GM19397 (cell line): ENCODE results near the gene ABHD12.

ENCODE experiments used
- ATAC-seq: cut with Tn5 transposase; IDR thresholded peaks from one replicate; pipeline ENCODE4 v1.9.1; 2021; ENCODE audit warnings: mild to moderate bottlenecking, moderate library complexity; ENCODE audit not compliant: unreplicated experiment

The ABHD12 gene

DNA sequence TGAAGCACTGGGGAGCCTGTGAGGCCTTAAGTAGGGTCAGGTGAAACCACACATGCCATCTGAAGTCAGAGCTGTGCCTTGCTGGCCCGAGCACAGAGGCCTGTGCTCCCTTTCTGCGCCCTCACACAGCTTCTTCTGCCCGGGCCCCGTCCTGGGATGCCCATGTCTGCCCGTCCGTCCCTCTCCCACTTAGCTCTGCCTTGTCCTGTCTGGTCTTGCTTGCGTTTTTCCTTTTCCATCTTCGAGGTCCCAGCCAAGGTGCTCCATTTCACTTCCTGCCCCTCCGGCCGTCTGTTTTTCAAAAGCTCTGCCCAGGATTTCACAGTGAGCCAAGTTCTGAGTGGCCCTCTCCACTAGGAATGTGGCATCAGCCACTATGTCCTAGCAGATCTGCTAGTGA is 97.1 kb downstream of the ABHD12 start:
- no peak for ATAC-seq

DNA sequence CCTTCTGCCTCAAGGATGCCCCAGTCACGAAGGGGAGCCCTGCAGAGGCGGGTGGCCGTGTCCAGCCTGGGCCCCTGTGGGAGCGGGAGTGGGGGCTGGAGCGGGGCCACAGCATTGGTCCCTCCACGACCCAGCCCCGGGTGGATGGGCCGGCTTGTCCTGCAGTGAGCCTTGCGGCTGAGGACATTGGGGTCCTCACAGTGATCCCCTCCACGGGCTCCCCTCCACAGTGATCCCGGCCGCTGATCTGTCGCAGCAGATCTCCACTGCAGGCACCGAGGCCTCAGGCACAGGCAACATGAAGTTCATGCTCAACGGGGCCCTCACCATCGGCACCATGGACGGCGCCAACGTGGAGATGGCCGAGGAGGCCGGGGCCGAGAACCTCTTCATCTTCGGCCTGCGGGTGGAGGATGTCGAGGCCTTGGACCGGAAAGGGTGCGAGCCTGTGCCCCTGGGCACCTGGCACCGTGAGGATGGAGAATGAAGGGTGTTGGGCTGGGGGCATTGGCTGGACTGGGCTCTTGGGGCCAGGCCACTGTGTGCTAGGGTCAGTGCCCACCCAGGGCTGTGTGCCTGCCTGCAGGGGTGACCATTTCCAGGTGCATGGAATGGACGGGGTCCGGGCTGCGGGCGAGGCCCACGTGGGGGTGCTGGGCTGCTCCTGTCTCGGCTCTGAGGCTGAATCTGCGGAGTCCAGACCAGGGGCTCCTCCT is 98.3 kb downstream of the ABHD12 start:
- ATAC-seq, result no peak

DNA sequence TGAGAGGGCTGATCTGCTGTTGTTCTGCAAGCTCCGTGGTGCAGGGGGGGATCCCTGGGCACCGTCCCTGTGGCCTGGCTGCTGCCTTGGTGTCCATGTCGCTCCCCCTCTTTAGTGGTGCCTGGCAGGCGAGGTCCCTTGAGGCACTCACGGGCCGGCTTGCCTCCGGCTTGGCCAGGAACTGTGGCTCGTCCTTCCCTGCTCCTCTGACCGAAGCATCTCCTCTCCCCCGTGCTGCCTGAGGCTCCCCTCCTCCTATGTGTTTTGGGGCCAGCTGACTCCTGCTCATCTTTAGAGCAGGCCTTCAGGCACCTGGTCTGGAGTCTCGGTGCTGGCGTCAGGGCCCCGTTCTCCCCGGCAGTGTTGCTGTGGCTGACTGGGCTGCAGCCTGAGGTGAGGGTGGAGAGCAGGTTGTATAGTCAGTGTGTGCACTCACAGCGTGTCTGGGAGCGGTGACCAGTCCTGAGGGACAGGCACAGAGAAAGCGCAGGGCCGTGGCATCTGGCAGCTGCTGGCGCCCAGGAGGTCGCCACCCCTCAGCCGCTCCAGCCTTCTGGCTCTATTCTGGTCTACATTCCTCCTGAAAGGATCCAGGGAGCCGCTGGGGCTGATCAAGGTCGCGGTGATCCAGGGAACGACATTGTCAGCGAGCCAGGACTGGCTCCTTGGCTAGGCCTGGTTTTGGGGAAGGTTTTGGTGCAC is 99.1 kb downstream of the ABHD12 start:
- no peak for ATAC-seq

DNA sequence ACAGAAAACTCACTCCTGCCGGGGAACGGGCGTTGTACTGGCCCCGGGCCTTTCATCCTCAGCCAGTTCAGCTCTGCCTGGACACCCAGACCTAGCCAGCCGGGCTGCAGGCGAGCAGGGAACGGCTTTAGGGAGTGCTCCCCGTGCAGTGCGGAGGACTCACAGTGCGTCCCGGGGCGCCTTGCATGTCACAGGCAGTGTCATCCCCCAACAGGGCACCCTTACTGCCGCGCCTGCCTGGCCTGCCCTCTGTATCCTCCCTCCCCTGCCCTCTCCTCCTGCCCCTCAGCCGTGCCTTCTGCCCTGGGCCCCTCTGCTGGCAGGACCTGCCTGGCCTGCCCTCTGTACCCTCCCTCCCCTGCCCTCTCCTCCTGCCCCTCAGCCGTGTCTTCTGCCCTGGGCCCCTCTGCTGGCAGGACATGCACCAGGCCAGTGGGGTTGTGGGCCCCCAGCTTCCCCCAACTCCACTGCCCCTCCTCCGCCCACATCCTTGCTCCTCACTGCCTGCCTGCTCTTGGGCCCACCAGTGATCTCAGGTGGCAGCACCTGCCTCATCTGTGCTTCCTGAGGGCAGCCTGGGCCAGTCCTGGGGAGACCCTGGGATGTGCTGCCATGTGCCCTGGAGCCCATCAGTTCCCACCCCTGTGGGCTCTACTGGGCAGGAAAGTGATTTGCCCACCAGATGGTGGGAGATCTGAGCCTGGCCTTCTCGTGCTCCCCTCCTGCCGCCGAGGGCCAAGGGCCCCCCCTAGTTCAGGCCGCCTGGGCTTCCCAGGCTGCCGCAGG is 99.8 kb downstream of the ABHD12 start:
- no peak for ATAC-seq

DNA sequence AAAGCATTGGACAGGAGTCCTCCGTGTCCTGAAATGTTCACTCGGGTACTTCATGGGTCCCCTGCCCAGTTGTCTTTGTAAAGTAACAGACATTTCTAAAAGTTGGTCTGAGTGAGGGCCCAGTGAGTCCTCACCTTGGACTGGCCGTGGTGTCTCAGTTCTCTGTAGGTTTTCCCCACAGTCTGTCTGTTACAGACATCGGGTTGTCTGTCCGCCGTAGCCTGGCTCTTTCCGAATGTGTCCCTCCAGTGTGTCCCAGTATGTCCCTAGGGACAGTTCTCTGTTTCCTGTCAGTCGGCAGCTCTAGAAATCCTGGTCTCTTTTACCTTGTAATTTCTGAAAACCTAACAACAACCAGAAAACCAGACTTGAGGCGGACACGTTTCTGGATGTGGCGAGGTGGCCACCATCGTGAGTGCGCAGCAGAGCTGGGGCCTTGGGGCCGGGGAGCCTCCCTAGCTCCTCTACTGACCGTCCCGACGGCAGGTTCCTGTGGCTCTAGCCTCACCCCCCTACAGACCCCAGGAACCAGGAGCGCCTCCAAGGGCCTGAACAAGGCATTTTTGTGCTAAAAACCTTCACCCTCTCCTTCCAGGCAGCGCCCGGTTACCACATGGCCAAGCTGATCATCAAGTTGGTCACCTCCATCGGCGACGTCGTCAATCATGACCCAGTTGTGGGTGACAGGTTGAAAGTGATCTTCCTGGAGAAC is 100.6 kb downstream of the ABHD12 start:
- no peak for ATAC-seq

DNA sequence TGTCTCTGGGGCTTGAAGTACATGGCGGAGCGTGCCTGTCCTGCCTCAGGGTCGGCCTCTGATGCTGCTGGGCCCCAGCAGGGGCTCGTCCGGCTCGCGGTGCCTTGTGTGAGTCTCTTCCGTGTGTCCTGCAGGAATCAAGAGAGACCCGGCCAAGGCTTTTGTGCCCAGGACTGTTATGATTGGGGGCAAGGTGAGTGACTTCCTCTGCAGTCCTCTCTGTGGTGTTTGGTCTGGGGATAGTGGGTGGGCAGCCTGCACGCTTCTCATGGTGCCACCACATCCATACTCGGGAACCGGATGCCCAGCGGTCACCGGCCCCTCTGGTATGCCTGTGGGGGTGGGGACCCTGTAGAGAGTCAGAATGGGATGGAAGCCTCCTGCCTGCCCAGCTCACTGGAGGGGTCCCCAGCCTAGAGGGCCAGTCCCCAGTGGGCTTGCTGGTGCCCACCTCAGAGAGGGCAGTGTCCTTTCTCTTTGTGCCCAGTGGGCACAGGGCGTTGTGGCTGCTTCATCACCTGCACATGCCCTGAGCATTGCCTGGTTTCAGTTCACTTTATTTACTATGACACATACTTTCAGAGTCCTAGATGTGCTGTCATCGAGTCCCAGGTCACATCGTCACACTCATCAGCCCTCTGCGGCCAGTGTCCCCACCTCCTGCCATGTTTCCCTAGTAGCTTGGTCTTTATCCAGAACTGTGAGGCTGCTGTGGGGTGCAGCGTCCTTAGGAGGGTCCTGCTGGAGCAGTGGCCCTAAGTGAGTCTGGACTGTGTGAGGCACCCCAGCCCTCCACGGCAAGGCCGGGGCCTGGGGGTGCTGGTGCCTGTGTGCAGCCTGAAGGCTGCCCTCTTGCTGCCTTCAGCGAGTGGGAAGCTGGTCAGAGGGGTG is 102.1 kb downstream of the ABHD12 start:
- ATAC-seq, result peak; percentile 82

DNA sequence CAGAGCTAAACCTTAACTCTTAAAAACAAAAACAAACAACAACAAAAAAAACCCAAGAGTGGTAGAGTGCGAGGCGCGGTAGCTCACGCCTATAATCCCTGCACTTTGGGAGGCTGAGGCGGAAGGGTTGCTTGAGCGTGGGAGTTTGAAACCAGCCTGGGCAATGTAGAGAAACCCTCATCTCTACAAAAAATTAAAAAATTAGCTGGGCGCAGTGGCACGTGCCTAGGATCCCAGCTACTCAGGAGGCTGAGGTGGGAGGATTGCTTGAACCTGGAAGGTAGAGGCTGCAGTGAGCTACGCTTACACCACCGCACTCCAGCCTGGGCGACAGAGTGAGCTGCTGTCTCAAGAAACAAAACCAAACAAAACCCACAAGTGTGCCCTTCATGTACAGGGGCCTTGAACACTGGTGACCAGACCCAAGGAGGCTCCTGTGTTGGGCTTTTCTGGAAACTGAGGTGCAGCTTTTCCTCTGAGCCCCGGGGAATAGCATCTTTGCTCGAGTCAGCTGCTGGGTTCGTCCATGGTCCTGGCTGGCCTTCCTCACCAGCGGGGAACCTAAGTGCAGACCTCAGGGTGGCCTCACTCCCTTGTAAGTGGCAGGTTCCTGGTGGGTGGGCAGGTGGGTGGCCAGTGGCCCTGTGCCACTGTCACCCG is 102.9 kb downstream of the ABHD12 start:
- no peak for ATAC-seq

DNA sequence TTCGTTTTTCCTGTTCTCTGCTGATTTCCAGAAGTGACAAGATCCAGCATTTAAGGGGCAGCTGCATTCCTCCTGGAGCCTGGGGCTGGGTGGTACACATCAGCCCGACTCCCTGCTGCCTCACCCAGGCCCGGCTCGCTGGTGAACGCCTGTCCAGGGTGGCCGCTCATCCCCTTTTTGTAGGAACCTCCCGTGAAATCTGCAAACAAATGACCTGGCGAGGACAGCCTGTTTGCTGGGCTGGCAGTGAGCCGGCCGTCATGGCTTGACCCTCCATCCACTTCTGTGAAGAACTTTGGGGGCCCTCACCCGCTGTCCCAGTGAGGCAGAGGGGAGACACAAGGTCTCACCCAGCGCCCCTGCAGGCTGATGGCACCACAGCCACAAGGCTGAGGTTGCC is 103.7 kb downstream of the ABHD12 start:
- no peak for ATAC-seq

DNA sequence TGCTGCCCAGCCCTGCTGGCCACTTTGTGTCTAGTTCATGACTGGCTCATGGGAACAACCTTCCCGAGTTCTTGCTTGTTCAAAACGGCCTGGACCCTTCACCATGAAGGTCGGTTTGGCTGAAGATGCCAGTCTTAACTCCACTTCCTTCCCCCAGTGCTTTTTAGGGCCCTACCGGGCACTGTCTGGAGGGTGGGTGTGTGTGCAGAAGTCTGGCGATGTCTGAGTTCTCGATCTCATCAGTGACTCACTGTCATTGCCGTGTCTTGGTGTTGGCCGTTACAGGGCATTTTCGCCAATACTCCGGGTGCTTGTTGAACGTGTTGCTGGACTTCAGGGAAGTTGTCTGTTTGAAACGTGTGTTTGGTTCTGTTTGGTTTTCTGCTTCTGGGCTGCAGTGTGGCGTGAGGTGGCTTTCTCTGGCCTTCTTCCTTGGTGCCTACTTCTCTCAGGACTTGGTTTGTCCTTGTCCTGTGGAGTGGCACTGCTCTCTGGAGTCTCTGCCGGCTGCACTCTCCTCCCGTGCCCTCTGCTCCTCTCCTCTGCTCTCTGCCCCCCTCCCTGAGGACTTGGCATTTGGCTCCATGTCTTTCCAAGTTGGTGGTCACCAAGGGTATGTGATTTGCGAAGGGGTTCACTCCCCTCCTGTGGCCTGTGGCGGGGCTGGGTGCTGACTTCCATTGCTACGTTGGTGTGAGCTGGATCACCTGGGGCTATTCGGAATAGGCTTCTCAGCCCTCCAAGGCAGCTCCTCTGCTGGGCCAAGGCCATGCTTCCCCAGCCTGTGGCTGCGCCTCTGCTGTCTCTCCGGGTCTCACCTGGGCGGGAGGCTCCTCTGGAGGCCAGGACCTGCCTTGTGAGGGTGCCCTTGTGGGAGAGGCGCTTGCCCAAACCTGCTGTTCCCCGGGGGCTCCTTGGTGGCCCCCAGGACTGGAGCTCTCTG is 104.5 kb downstream of the ABHD12 start:
- no peak for ATAC-seq

DNA sequence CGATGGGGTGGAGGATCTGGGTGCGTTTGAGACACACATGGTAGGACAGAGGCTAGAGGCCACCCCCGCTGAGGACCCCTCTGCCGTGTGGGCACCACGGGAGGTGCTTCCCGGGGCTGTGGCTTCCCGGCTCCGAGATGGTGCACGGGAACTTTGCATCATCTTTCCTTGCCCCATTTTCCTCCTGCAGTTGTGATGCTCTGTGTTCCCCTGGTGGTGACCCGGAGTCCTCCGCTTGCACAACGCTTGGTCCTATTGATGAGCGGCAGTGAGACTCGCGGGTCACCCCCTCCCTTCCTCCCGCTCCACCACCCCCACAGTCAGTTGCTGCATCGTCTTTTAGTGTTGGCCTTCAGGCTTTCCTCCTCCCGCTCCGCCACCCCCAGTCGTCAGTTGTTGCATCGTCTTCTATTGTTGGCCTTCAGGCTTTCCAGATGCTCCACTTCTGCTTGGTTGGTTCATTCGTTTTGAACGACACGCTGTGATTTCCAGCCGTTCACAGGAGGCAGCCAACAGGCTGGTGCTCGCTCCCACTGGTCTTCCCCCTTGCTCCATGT is 105.5 kb downstream of the ABHD12 start:
- ATAC-seq, result no peak

DNA sequence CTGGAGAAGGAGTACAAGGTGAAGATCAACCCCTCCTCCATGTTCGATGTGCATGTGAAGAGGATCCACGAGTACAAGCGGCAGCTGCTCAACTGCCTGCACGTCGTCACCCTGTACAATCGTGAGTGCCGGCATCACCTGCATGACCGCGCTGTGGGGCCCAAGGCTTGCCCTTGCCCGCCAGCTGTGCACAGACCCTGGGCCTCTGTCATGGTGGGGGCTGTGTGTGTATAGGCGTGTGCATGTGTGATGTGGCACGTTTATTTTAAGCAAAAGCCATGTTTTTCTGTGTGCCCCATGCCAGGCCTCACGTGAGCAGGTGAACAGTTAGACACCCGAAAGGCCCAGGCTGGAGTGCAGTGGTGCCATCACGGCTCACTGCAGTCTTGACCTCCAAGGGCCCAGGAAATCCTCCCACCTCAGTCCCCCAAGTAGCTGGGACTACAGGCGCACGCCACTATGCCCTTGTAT is 106.5 kb downstream of the ABHD12 start:
- ATAC-seq, result no peak

DNA sequence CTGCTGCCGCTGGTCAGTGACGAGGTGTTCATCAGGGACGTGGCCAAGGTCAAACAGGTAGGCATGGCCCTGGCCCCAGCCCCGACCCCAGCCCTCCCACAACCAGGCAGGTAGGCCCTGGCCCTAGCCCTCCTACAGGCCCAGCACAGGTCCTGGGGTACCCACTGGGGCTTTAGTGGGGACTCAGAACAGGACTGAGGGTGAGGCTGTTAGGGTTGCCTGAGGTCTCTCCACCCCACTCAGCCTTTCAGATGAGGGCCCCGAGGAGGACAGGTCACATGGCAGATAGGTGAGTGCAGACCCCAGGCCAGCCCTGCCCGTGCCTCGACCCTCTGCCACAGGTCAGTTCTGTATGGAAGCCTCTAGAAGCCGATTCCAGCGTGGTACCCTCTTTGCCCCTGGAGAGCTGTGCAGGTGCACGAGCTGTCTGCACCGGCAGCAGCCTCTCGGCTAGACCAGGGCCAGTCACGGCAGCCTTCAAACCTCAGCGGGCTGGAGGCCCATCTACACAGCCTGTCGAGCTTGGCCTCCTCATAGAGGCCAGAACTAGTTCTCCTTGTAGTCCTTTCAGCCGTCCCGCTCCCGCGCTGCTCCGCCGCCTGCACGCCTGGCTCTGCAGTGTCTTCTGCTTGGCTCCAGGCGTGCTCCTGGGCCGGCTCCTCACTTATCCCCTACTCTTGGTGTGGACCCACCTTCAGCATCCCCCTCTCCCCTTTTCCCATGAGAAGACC is 107.2 kb downstream of the ABHD12 start:
- ATAC-seq, result no peak

DNA sequence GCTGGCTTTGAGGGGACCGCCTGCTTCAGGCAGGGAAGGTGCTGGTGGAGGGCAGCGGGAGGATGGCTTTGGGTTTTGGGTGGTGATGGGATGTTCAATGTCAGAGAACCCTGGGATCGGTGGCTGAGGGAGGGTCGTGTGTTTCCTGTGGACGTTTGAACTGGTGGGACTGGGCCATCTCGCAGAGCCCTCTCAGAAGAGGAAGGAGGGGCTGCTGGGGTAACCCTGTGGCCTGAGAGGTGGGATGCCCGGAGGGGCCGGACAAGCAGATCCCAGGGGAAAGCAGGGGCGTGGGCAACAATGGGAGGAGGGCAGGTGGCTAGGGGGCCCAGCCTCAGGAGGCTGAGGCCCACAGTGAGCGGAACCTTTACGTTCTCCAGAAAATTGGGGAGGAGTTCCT is 107.8 kb downstream of the ABHD12 start:
- no peak for ATAC-seq

DNA sequence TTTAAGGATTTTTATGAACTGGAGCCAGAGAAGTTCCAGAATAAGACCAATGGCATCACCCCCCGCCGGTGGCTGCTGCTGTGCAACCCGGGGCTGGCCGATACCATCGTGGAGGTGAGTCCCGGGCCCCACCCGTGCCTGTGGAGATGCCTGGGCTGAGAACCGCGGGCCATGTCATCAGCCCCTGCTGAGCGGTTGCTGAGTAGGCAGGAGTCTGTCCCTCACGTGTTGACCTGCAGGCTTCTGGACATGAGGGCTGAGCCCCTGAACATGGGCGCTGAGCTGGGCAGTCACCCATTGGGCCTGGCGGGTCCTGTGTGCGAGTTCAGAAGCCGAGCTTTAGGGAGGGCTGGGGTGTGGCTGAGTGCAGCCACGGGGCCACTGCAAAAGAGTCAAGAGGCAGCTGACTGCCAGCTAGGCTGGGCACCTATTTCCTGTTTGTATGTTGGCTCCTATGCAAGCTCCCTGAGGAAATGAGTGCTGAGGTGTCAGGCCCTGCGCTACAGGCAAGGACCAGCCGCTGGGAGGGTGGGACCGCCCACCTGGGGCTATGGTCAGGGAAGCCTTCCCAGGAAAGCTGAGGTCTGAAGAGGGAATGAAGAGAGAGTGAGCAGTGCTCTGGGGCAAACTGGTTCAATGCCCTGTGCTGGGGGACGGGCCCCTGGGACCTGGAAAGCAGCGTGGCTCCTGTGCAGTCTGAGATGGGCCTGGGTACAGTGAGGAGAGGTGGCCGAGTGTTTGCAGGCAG is 108.4 kb downstream of the ABHD12 start:
- no peak for ATAC-seq

DNA sequence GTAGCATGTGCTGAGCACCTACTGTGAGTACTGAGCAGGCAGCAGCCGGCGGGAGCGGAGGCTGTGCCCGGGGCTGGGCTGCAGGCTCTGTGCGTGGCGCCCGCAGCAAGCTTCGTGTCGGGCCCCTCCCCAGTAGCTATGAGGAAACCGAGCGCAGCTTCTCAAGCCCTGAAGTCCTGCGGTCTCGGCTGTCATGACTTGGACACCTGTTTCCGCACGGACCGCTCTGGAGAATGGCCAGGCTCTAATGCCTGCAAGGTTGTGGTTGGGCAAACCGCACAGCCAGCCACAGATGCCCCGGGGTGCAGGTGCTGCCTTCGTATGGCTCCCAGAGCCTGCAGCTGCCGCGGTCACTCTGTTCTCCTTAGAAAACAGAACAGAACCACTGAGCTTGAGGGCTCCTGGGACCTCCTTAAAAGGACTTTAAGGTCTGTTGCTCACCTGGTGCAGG is 109.1 kb downstream of the ABHD12 start:
- ATAC-seq, result peak; percentile 73
